ENCODE results near the gene SLC1A3. TPM values are rescaled to one million over a fixed set of nuclear protein-coding genes. Genes with fewer than 3 reads are reported as not detected.

SLC1A3 gene
- total and polyA plus RNA-seq, 10 of the 15 experiments (the other 5 are each of a cell fraction or from before 2014, with no cell fraction given) = 0.23 to 4.4 (median 3.3) TPM

- no TSS peak for BruUV-seq (replicated peaks)
- H3K9ac ChIP-seq (ENCODE audit: control insufficient read depth, insufficient read depth, low read length) = no peak overlapping the region
- H3K4me1 ChIP-seq (ENCODE audit: control insufficient read depth, insufficient read depth, low read length) = no peaks in the 10 kb centered on the region
- H3K79me2 ChIP-seq (ENCODE audit: control insufficient read depth, insufficient read depth, low read length) = no peaks in the 10 kb centered on the region
- ChIA-PET SMC1A (ENCODE audit: uncharacterized antibody, unreplicated experiment) (no interaction called here), POLR2A (no interaction called here), RAD21 (ENCODE audit: unreplicated experiment) (no interaction called here), CTCF (no interaction called here)
- H3K27ac ChIP-seq (ENCODE audit: control insufficient read depth, insufficient read depth) = no peak overlapping the region
- no peak overlapping the region for H2AFZ ChIP-seq (ENCODE audit: control insufficient read depth, low read depth, low read length)
- H3K4me3 ChIP-seq = no peak overlapping the region
- in situ Hi-C loops (cut with MboI) (no loop called here), intact Hi-C loops (cut with micrococcal nuclease; ENCODE audit: unreplicated experiment) (no loop called here)
- ATAC-seq = no peak
- H3K27me3 ChIP-seq (replicated peaks in 1 of 2; ENCODE audit: control insufficient read depth in 2 of 2, insufficient read depth in 2 of 2, low read length in 1 of 2) = no peaks in the 10 kb centered on the region
- DNase-seq (ENCODE audit: low read depth, low spot score) = no peak
- FAIRE-seq = no peak
- H3K4me2 ChIP-seq (ENCODE audit: control insufficient read depth, insufficient read depth) = no peak overlapping the region
- H3K9me3 ChIP-seq (replicated peaks; ENCODE audit: control insufficient read depth, insufficient read depth, low read length) = no peaks in the 10 kb centered on the region
- 0% methylated on average over 1 of the region's 1 CpG for WGBS (ENCODE audit: insufficient coverage, insufficient replicate concordance, low lambda C conversion rate, missing lambda C conversion rate)
- TF ChIP-seq EZH2 (IDR thresholded peaks at IDR 0.05; ENCODE audit: borderline replicate concordance, control insufficient read depth, low read depth, low read length) (no peak), KLF5 (IDR thresholded peaks at IDR 0.05; ENCODE audit: partially characterized antibody) (no peak), USF2 (IDR thresholded peaks at IDR 0.05; ENCODE audit: borderline replicate concordance, low read depth, low read length) (no peak), POLR2A (IDR thresholded peaks at IDR 0.05; ENCODE audit: low read depth, low read length) (no peak), PAX8 (IDR thresholded peaks at IDR 0.05) (no peak), PML (IDR thresholded peaks at IDR 0.05; ENCODE audit: low read length) (no peak), USF1 (IDR thresholded peaks at IDR 0.05; ENCODE audit: borderline replicate concordance, extremely low read length, insufficient read depth, low read depth, low read length) (no peak), TCF7 (IDR thresholded peaks at IDR 0.05; ENCODE audit: borderline replicate concordance) (no peak), IRF4 (IDR thresholded peaks at IDR 0.05; ENCODE audit: low read depth, low read length) (no peak), BMI1 (IDR thresholded peaks at IDR 0.05; ENCODE audit: borderline replicate concordance) (no peak), STAT3 (IDR thresholded peaks at IDR 0.05; ENCODE audit: low read depth, low read length) (no peak), KAT2A (conservative IDR thresholded peaks at IDR 0.05; ENCODE audit: control insufficient read depth, low read depth, low read length) (no peak)
- TF ChIP-seq, protein P1, sequence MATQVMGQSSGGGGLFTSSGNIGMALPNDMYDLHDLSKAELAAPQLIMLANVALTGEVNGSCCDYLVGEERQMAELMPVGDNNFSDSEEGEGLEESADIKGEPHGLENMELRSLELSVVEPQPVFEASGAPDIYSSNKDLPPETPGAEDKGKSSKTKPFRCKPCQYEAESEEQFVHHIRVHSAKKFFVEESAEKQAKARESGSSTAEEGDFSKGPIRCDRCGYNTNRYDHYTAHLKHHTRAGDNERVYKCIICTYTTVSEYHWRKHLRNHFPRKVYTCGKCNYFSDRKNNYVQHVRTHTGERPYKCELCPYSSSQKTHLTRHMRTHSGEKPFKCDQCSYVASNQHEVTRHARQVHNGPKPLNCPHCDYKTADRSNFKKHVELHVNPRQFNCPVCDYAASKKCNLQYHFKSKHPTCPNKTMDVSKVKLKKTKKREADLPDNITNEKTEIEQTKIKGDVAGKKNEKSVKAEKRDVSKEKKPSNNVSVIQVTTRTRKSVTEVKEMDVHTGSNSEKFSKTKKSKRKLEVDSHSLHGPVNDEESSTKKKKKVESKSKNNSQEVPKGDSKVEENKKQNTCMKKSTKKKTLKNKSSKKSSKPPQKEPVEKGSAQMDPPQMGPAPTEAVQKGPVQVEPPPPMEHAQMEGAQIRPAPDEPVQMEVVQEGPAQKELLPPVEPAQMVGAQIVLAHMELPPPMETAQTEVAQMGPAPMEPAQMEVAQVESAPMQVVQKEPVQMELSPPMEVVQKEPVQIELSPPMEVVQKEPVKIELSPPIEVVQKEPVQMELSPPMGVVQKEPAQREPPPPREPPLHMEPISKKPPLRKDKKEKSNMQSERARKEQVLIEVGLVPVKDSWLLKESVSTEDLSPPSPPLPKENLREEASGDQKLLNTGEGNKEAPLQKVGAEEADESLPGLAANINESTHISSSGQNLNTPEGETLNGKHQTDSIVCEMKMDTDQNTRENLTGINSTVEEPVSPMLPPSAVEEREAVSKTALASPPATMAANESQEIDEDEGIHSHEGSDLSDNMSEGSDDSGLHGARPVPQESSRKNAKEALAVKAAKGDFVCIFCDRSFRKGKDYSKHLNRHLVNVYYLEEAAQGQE (IDR thresholded peaks at IDR 0.05; ENCODE audit: low read depth, low read length) = no peak
- H4K20me1 ChIP-seq (ENCODE audit: control insufficient read depth, insufficient read depth) = no peaks in the 10 kb centered on the region
- H3K36me3 ChIP-seq (ENCODE audit: control insufficient read depth in 2 of 2, insufficient read depth in 2 of 2, low read length in 1 of 2) = no peaks in the 10 kb centered on the region
Measured at GRCh38 chr5:36666986-36667385, 60.6 kb downstream of the SLC1A3 start.
